ENCODE data around the gene P2RY6.

The P2RY6 gene

DNA sequence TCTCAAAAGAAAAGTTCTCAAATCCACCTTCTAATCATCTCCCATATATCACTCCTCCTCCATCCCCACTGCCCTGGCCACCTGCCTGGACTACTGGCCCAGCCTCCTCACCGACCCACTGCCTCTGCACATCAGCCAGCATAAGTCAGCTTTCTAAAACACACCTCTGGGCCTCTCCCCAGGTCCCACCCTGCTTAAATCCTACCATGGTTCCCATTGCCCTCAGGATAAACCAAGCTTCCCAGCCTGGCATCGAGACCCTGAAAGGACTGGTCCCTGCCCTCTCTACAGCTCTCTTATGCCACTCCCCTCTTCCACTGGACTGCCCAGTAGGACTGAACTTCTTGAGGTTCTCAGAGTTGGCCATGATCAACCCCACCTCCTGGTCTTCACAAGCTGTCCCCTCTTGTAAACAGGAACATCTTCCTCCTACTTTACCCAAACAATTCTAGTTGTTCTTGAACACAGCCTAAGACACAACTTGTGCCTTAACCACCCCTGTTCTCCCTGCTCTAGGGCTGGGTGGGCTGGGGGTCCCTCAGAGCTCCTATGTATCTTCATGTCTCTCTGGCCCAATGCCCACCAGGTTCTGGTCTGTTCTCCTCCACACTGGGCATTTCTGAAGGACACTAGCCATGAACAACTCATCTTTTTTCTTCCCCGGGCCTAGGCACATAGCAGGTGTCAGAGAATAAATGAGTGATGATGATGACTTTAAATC, 12.6 kb upstream of the P2RY6 start:
- TF ChIP-seq PAX5 (IDR thresholded peaks at IDR 0.05; ENCODE audit: insufficient read depth, low read length, severe bottlenecking) (no peak), POLR2AphosphoS5 (IDR thresholded peaks at IDR 0.05; ENCODE audit: low read depth, low read length) (no peak), TAF1 (IDR thresholded peaks at IDR 0.05; ENCODE audit: low read depth, low read length) (no peak)
- FAIRE-seq, result no peak
- DNase-seq (ENCODE audit: insufficient read length, low spot score), result no peak

DNA sequence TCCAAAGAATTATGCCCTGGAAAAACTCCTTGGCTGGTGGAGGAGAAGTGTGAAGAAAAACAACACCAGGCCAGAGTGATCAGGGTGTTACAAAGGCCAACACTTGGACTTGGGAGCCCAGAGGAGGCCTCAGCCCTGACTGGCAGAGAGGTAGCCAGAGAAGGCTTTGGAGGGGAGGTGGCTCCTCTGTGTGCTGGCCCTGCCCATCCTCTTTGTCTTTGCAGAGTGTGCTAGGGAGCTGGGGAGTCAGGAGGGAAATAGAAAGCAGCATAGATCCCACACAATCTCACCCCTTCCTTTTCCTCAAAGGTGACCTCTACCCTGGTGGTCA, 12.0 kb upstream of the P2RY6 start:
- FAIRE-seq (no peak), DNase-seq (ENCODE audit: insufficient read length, low spot score) (no peak)
- TF ChIP-seq PAX5 (IDR thresholded peaks at IDR 0.05; ENCODE audit: insufficient read depth, low read length, severe bottlenecking) (no peak), SPI1 (IDR thresholded peaks at IDR 0.05; ENCODE audit: low read depth, low read length) (no peak), POLR2AphosphoS5 (IDR thresholded peaks at IDR 0.05; ENCODE audit: low read depth, low read length) (no peak), POU2F2 (IDR thresholded peaks at IDR 0.05; ENCODE audit: low read depth, low read length) (no peak), TAF1 (IDR thresholded peaks at IDR 0.05; ENCODE audit: low read depth, low read length) (no peak), POLR2A (IDR thresholded peaks at IDR 0.05; ENCODE audit: low read depth, low read length) (no peak)

DNA sequence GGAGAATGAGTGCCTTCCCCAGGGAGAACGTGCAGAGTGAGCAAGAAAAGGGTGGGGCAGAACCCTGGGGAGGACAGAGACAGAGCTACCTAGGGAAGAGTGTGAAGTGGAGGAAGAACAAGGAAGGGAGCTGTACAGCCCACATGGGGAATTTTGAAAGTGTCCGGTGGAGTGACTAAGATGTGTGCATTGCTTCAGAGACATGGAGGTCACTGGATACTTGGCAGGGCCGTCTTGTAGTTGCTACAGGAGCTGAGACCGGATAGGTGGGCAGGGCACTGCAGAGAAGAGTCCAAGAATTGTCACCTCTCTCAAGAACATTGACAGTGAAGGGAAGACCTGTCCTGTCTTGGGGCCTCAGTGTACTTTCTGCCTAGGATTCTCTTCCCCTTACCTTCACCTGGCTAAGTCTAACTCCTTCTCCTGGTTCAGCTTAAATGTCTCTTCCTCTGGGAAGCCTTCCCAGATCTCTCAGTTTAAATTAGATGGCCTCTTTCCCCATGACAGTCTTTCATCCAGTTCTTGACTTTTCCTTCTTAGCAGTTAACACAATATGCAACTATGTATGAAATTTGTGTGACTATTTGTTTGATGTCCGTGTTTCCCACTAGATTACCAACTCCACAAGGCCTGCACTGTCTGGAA, 9.2 kb upstream of the P2RY6 start:
- DNase-seq (ENCODE audit: insufficient read length, low spot score) (no peak), FAIRE-seq (peak; percentile 50)
- TF ChIP-seq POLR2A (IDR thresholded peaks at IDR 0.05; ENCODE audit: low read depth, low read length), result no peak
- TF ChIP-seq POU2F2 (IDR thresholded peaks at IDR 0.05; ENCODE audit: low read depth, low read length), result no peak
- TF ChIP-seq SPI1 (IDR thresholded peaks at IDR 0.05; ENCODE audit: low read depth, low read length), result no peak
- TF ChIP-seq TAF1 (IDR thresholded peaks at IDR 0.05; ENCODE audit: low read depth, low read length), result no peak
- no peak for TF ChIP-seq PAX5 (IDR thresholded peaks at IDR 0.05; ENCODE audit: insufficient read depth, low read length, severe bottlenecking)
- no peak for TF ChIP-seq POLR2AphosphoS5 (IDR thresholded peaks at IDR 0.05; ENCODE audit: low read depth, low read length)

DNA sequence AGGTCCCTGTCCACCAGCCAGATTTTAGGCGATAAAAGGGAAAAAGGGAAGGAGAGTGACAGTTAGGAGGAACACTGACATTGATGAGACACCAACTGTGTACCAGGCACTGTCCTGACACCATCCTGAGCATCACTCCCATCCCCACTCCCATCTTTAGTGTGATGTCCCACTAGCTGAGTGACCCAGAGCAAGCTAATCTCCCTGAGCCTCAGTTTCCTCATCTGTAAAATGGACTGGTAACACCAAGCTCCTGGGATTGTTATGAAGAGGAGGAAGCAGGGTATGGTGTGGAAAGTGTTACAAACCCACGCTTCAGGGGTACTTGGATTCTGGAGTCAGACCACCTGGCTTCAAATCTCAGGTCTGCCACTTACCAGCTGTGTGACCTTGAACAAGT, 8.5 kb upstream of the P2RY6 start:
- TF ChIP-seq POLR2AphosphoS5 (IDR thresholded peaks at IDR 0.05; ENCODE audit: low read depth, low read length) (no peak), PAX5 (IDR thresholded peaks at IDR 0.05; ENCODE audit: insufficient read depth, low read length, severe bottlenecking) (no peak), TAF1 (IDR thresholded peaks at IDR 0.05; ENCODE audit: low read depth, low read length) (no peak), SPI1 (IDR thresholded peaks at IDR 0.05; ENCODE audit: low read depth, low read length) (no peak), POU2F2 (IDR thresholded peaks at IDR 0.05; ENCODE audit: low read depth, low read length) (no peak), POLR2A (IDR thresholded peaks at IDR 0.05; ENCODE audit: low read depth, low read length) (no peak)
- no peak for FAIRE-seq
- no peak for DNase-seq (ENCODE audit: insufficient read length, low spot score)

DNA sequence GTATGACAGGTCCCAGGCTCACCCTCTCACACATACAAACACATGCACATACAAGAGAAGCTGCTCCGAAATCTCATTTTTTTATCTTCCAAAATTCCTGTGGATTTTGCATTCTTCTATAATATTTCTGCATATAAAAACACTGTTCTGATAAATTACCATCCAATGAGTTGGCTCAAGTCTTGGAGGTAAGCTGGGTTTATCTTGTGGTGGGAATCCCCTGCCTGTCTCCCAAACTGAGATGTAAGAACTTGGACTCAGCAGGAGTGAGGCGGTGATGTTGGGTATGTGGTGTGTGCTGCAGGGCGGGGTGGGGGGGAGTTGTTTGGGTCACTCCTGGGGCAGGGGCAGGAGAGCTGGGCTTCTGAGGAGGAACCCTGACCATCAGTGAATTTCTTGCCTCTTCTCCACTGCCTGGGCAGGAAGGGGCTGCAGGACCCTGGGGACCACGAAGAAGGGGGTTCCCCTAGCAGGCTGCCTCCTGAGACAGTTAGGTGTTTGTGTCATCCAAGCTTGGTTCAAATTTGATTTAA, 6.8 kb upstream of the P2RY6 start:
- FAIRE-seq, result no peak
- no peak for TF ChIP-seq TAF1 (IDR thresholded peaks at IDR 0.05; ENCODE audit: low read depth, low read length)
- TF ChIP-seq PAX5 (IDR thresholded peaks at IDR 0.05; ENCODE audit: insufficient read depth, low read length, severe bottlenecking), result no peak
- no peak for TF ChIP-seq POU2F2 (IDR thresholded peaks at IDR 0.05; ENCODE audit: low read depth, low read length)
- no peak for TF ChIP-seq SPI1 (IDR thresholded peaks at IDR 0.05; ENCODE audit: low read depth, low read length)
- TF ChIP-seq POLR2A (IDR thresholded peaks at IDR 0.05; ENCODE audit: low read depth, low read length), result no peak
- TF ChIP-seq POLR2AphosphoS5 (IDR thresholded peaks at IDR 0.05; ENCODE audit: low read depth, low read length), result no peak

DNA sequence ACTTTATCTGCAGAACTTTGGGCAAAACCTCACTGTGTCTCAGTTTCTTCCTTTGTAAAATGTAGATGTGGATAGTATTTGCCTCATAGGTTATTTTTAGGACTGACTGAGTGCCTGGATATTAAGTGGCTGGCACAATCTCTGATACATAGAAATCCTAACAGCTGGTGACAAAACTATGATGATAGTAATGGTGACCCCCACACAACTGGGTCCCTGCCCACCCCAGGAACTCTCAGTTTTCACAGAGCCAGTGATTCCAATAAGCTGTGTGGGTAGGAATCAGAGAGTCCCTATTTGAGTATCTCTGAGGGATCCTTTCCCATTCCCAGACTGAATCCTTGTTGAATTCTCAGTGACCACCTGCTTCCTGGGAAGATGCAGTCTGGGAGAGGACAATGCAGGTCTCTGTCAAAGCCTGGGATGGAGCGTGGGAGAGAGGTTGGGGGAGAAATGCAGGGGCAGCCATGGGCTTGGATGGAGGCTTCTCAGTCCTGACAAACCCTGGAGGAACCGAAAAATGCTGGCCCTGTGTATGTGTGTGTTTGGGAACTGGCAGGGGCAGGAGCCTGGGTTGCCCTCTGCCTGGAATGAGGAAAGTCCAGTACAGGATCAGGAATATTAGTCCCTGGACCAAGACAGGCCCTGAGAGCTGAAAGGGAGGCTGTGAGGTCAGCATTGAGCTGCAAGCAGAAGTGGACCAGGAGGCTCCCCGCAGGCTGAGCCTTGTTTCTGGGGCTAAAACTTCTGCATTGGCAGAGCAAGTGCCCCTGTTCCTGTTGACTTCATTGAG, 6.1 kb upstream of the P2RY6 start:
- DNase-seq (ENCODE audit: insufficient read length, low spot score), result no peak
- TF ChIP-seq TAF1 (IDR thresholded peaks at IDR 0.05; ENCODE audit: low read depth, low read length) (no peak), POU2F2 (IDR thresholded peaks at IDR 0.05; ENCODE audit: low read depth, low read length) (no peak), SPI1 (IDR thresholded peaks at IDR 0.05; ENCODE audit: low read depth, low read length) (no peak), POLR2AphosphoS5 (IDR thresholded peaks at IDR 0.05; ENCODE audit: low read depth, low read length) (no peak), POLR2A (IDR thresholded peaks at IDR 0.05; ENCODE audit: low read depth, low read length) (no peak), PAX5 (IDR thresholded peaks at IDR 0.05; ENCODE audit: insufficient read depth, low read length, severe bottlenecking) (no peak)
- FAIRE-seq, result no peak

More for the DNA sequence above, 6.8 kb upstream of the P2RY6 start:
- no peak for DNase-seq (ENCODE audit: insufficient read length, low spot score)

DNA sequence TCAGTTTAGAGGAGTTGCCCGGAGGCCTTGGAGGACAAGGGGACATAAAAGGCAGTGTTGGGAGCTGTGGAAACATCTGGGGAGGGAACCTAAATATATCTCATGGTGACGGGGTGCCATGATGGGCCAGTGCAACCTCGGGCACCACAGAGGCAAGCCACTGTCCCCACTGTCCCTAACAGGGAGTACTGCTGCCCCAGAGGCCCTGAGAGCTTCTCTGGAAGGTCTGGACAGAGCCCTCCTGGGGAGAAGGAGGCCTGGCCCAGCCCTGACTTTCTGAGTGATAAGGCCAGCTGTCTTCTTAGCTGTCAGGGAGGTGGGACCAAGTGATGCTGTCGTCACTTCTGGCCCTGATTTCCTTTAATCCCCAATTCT, 5.5 kb upstream of the P2RY6 start:
- FAIRE-seq, result no peak

DNA sequence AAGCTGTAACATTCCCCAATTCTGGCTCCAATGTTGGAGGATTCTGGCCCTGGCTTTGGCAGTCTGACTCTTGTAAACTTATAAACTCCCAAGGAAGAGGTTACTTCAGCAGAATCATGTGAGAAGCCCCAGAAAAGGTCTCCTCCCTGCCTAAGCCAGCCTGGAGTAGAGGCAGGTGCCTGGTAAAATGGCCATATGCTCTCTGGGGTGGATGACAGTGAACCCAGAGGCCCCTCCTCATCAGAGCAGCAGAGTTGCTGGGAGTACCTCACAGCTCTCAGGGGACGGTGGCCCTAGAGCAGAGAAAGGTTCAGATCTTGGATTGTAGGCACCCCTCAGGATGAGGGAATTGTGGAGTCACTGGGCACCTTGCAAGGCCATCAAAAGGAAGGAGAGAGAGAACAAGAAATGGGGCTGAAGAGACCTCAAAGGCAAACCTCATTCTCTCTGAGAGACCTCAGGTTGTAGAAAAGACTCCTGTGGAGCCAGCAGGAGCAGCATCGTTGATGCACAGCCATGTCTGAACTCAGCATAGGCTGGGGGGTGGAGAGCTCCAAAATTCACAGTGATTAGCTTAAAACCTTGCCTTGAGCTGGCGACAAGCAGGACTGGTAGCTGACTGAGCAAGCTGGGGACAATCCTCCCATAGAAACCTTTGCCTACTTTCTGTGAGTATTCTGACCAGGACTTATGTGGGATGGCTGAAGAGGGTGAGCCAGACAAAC, 4.9 kb upstream of the P2RY6 start:
- no peak for FAIRE-seq
- no peak for DNase-seq (ENCODE audit: insufficient read length, low spot score)
- TF ChIP-seq POLR2AphosphoS5 (IDR thresholded peaks at IDR 0.05; ENCODE audit: low read depth, low read length) (no peak), TAF1 (IDR thresholded peaks at IDR 0.05; ENCODE audit: low read depth, low read length) (no peak), POU2F2 (IDR thresholded peaks at IDR 0.05; ENCODE audit: low read depth, low read length) (no peak), SPI1 (IDR thresholded peaks at IDR 0.05; ENCODE audit: low read depth, low read length) (no peak)

More for the DNA sequence above, 5.5 kb upstream of the P2RY6 start:
- TF ChIP-seq POLR2A (IDR thresholded peaks at IDR 0.05; ENCODE audit: low read depth, low read length), result no peak
- TF ChIP-seq POLR2AphosphoS5 (IDR thresholded peaks at IDR 0.05; ENCODE audit: low read depth, low read length), result no peak
- TF ChIP-seq SPI1 (IDR thresholded peaks at IDR 0.05; ENCODE audit: low read depth, low read length), result no peak
- no peak for TF ChIP-seq TAF1 (IDR thresholded peaks at IDR 0.05; ENCODE audit: low read depth, low read length)
- TF ChIP-seq PAX5 (IDR thresholded peaks at IDR 0.05; ENCODE audit: insufficient read depth, low read length, severe bottlenecking), result no peak
- no peak for TF ChIP-seq POU2F2 (IDR thresholded peaks at IDR 0.05; ENCODE audit: low read depth, low read length)
- DNase-seq (ENCODE audit: insufficient read length, low spot score), result no peak
